GM21619 (cell line): ENCODE results near the gene PHYH.
"Not testable (repeated sequence)": the region's sequence is repeated elsewhere in the genome, so short reads cannot be mapped to it uniquely, and the experiment has no call there.

ENCODE experiments used
- ATAC-seq: cut with Tn5 transposase; IDR thresholded peaks from one replicate; pipeline ENCODE4 v1.9.1; 2021; ENCODE audit not compliant: unreplicated experiment

PHYH gene

GRCh38 chr10:13322615-13323148, 22.8 kb upstream of the PHYH start:
- no peak for ATAC-seq

- ATAC-seq = no peak
Measured at GRCh38 chr10:13321576-13321975, 21.7 kb upstream of the PHYH start.

- ATAC-seq = no peak
Measured at GRCh38 chr10:13319166-13319565, 19.3 kb upstream of the PHYH start.

GRCh38 chr10:13317474-13317873, 17.6 kb upstream of the PHYH start:
- ATAC-seq = no peak

GRCh38 chr10:13316635-13317311, 16.9 kb upstream of the PHYH start:
- no peak for ATAC-seq

GRCh38 chr10:13315361-13315760, 15.5 kb upstream of the PHYH start:
- no peak for ATAC-seq

GRCh38 chr10:13311177-13311575, 11.3 kb upstream of the PHYH start:
- no peak for ATAC-seq

GRCh38 chr10:13310518-13311176, 10.8 kb upstream of the PHYH start:
- peak; percentile 74 for ATAC-seq

GRCh38 chr10:13309792-13310191, 9.9 kb upstream of the PHYH start:
- ATAC-seq = no peak

GRCh38 chr10:13308096-13308495, 8.2 kb upstream of the PHYH start:
- ATAC-seq = no peak

- ATAC-seq = no peak
Measured at GRCh38 chr10:13306103-13306502, 6.2 kb upstream of the PHYH start.

- no peak for ATAC-seq
Measured at GRCh38 chr10:13302821-13303555, 3.1 kb upstream of the PHYH start.

- ATAC-seq = no peak
Measured at GRCh38 chr10:13298748-13299436, 972 bp downstream of the PHYH start.

GRCh38 chr10:13296476-13296875, 3.4 kb downstream of the PHYH start:
- no peak for ATAC-seq

- no peak for ATAC-seq
Measured at GRCh38 chr10:13294784-13295183, 5.1 kb downstream of the PHYH start.

- no peak for ATAC-seq
Measured at GRCh38 chr10:13291821-13292773, 7.8 kb downstream of the PHYH start.

- no peak for ATAC-seq
Measured at GRCh38 chr10:13291061-13291460, 8.8 kb downstream of the PHYH start.

GRCh38 chr10:13284050-13284449, 15.8 kb downstream of the PHYH start:
- ATAC-seq = no peak

- not testable (repeated sequence) for ATAC-seq
Measured at GRCh38 chr10:13282348-13282747, 17.5 kb downstream of the PHYH start.

- no peak for ATAC-seq
Measured at GRCh38 chr10:13276749-13277365, 23.0 kb downstream of the PHYH start.
